HL-60 (cell line): ENCODE data around the gene TNFSF10.

Experiments
- DNase-seq, 2 experiments: peaks; one replicate each; pipeline ENCODE4 v3.0.0-alpha.2; 2010 to 2020; ENCODE audit warnings: low read depth in 1 of 2, low spot score in 1 of 2
- H3K27ac ChIP-seq: fragments of 250-450 bp; sonication (Bioruptor Pico); replicated peaks from 2 replicates; pipeline ENCODE4 v1.5.1; 2020; ENCODE audit warnings: mild to moderate bottlenecking, moderate library complexity
- H3K27me3 ChIP-seq: fragments of 250-450 bp; sonication (Bioruptor Pico); 2 replicates; pipeline ENCODE4 v1.5.1; 2021; ENCODE audit warnings: mild to moderate bottlenecking, moderate library complexity; ENCODE audit not compliant: insufficient read depth, poor library complexity, severe bottlenecking
- H3K4me3 ChIP-seq: replicated peaks from 2 replicates; pipeline ENCODE4 v1.5.1; 2011; ENCODE audit warnings: mild to moderate bottlenecking, control low read depth, low read length; ENCODE audit not compliant: insufficient read depth
- CTCF ChIP-seq: IDR thresholded peaks from one replicate; pipeline ENCODE4 v1.5.1; 2011; ENCODE audit warnings: low read length, control low read depth, inconsistent platforms; ENCODE audit not compliant: insufficient read depth
- GABPA ChIP-seq: IDR thresholded peaks from 2 replicates; pipeline ENCODE4 v1.6.1; 2012; ENCODE audit warnings: low read depth
- POLR2AphosphoS5 ChIP-seq: IDR thresholded peaks from 2 replicates; pipeline ENCODE4 v1.6.1; 2012; ENCODE audit warnings: low read depth
- REST ChIP-seq: IDR thresholded peaks from 2 replicates; pipeline ENCODE4 v1.6.1; 2012; ENCODE audit warnings: low read depth; ENCODE audit not compliant: insufficient replicate concordance
- SPI1 ChIP-seq: IDR thresholded peaks from 2 replicates; pipeline ENCODE4 v1.6.1; 2012; ENCODE audit warnings: low read depth, mild to moderate bottlenecking, borderline replicate concordance

TNFSF10 gene

GRCh38 chr3:172546628-172547214 is 23.5 kb upstream of the TNFSF10 start:
- Histone ChIP-seq H3K4me3 (no peak overlapping the region), H3K27ac (no peak overlapping the region), H3K27me3 (no peaks in the 10 kb centered on the region)
- TF ChIP-seq CTCF: no peak
- peak; percentile 85 for TF ChIP-seq SPI1
- no peak for DNase-seq

GRCh38 chr3:172546105-172546504 is 22.9 kb upstream of the TNFSF10 start:
- Histone ChIP-seq H3K27me3 (no peaks in the 10 kb centered on the region), H3K27ac (no peak overlapping the region), H3K4me3 (no peak overlapping the region)
- no peak for TF ChIP-seq SPI1
- no peak for TF ChIP-seq REST
- no peak for TF ChIP-seq POLR2AphosphoS5
- no peak for TF ChIP-seq GABPA
- no peak for TF ChIP-seq CTCF
- no peak for DNase-seq

GRCh38 chr3:172544404-172544803 is 21.2 kb upstream of the TNFSF10 start:
- H3K27ac ChIP-seq: no peak overlapping the region; the same call in 1 of the 2 replicates
- TF ChIP-seq POLR2AphosphoS5 (no peak), SPI1 (no peak), CTCF (no peak), REST (no peak), GABPA (no peak)
- H3K27me3 ChIP-seq: no peaks in the 10 kb centered on the region
- no peak for DNase-seq
- no peak overlapping the region for H3K4me3 ChIP-seq

GRCh38 chr3:172543884-172544283 is 20.7 kb upstream of the TNFSF10 start:
- Histone ChIP-seq H3K27me3 (no peaks in the 10 kb centered on the region), H3K4me3 (no peak overlapping the region), H3K27ac (no peak overlapping the region)
- no peak for DNase-seq
- TF ChIP-seq REST: no peak
- TF ChIP-seq SPI1: no peak
- no peak for TF ChIP-seq GABPA
- no peak for TF ChIP-seq CTCF
- TF ChIP-seq POLR2AphosphoS5: no peak
